OCI-LY1 (cell line): ENCODE results near the gene STAMBP.

ENCODE experiments used
- H2AFZ ChIP-seq: fragments of 200-600 bp; sonication (generic), shearing (Covaris generic); 2 replicates; pipeline ENCODE4 v1.6.0; 2014; ENCODE audit warnings: antibody characterized with exemption, mild to moderate bottlenecking, low read length
- H3F3A ChIP-seq: fragments of 200-600 bp; sonication (generic), shearing (Covaris generic); 2 replicates; pipeline ENCODE4 v1.6.0; 2014; ENCODE audit warnings: mild to moderate bottlenecking, antibody characterized with exemption, low read length, moderate library complexity; ENCODE audit not compliant: insufficient read depth
- H3K27ac ChIP-seq: fragments of 200-600 bp; sonication (generic); 2 replicates; pipeline ENCODE4 v1.5.1; 2014; ENCODE audit warnings: low read length, mixed run types, mild to moderate bottlenecking, low read depth; ENCODE audit not compliant: poor library complexity, severe bottlenecking
- H3K27me3 ChIP-seq: fragments of 200-600 bp; sonication (generic); 2 replicates; pipeline ENCODE4 v1.6.0; 2014; ENCODE audit warnings: antibody characterized with exemption, mild to moderate bottlenecking, low read length, moderate library complexity; ENCODE audit not compliant: insufficient read depth
- H3K36me3 ChIP-seq: fragments of 200-600 bp; sonication (generic); 2 replicates; pipeline ENCODE4 v1.6.1; 2014; ENCODE audit warnings: mild to moderate bottlenecking, antibody characterized with exemption, low read length, moderate library complexity, mixed read lengths; ENCODE audit not compliant: insufficient read depth
- H3K4me1 ChIP-seq: fragments of 200-600 bp; sonication (generic); 2 replicates; pipeline ENCODE4 v1.5.1; 2014; ENCODE audit warnings: mild to moderate bottlenecking, low read length, moderate library complexity; ENCODE audit not compliant: insufficient read depth, severe bottlenecking
- H3K4me2 ChIP-seq: fragments of 200-600 bp; sonication (generic), shearing (Covaris generic); 2 replicates; pipeline ENCODE4 v1.6.1; 2014; ENCODE audit warnings: low read length
- H3K4me3 ChIP-seq: fragments of 200-600 bp; sonication (generic); 2 replicates; pipeline ENCODE4 v1.5.1; 2014; ENCODE audit warnings: low read length, low read depth, mild to moderate bottlenecking, mixed read lengths; ENCODE audit not compliant: poor library complexity, severe bottlenecking
- H3K79me2 ChIP-seq: fragments of 200-600 bp; shearing (Covaris generic); 2 replicates; pipeline ENCODE4 v1.6.1; 2016; ENCODE audit warnings: mixed run types, low read length, mixed read lengths; ENCODE audit not compliant: insufficient read depth
- H3K9ac ChIP-seq: fragments of 200-600 bp; sonication (generic), shearing (Covaris generic); 2 replicates; pipeline ENCODE4 v1.6.1; 2014; ENCODE audit warnings: mild to moderate bottlenecking, low read length, mixed read lengths
- H3K9me2 ChIP-seq: fragments of 200-600 bp; sonication (generic), shearing (Covaris generic); 2 replicates; pipeline ENCODE4 v1.6.1; 2014; ENCODE audit warnings: low read depth, mild to moderate bottlenecking, low read length, mixed read lengths
- H3K9me3 ChIP-seq: fragments of 200-600 bp; shearing (Covaris generic); 2 replicates; pipeline ENCODE4 v1.6.1; 2014; ENCODE audit warnings: low read length, mixed read lengths
- H4K20me1 ChIP-seq: fragments of 200-600 bp; sonication (generic), shearing (Covaris generic); 2 replicates; pipeline ENCODE4 v1.6.0; 2016; ENCODE audit warnings: mild to moderate bottlenecking, low read length; ENCODE audit not compliant: insufficient read depth
- EZH2 ChIP-seq: fragments of 200-600 bp; sonication (generic), shearing (Covaris generic); IDR thresholded peaks from 2 replicates; pipeline ENCODE4 v1.8.0; 2017; ENCODE audit warnings: borderline replicate concordance, mixed run types, mild to moderate bottlenecking, antibody characterized with exemption, low read length, moderate library complexity, mixed read lengths
- TF ChIP-seq, protein P1 (sequence below): fragments of 200-600 bp; sonication (generic), shearing (Covaris generic); IDR thresholded peaks from 2 replicates; pipeline ENCODE4 v1.5.1; 2017; ENCODE audit warnings: mild to moderate bottlenecking, antibody characterized with exemption, low read length, moderate library complexity, mixed read lengths

STAMBP gene

DNA sequence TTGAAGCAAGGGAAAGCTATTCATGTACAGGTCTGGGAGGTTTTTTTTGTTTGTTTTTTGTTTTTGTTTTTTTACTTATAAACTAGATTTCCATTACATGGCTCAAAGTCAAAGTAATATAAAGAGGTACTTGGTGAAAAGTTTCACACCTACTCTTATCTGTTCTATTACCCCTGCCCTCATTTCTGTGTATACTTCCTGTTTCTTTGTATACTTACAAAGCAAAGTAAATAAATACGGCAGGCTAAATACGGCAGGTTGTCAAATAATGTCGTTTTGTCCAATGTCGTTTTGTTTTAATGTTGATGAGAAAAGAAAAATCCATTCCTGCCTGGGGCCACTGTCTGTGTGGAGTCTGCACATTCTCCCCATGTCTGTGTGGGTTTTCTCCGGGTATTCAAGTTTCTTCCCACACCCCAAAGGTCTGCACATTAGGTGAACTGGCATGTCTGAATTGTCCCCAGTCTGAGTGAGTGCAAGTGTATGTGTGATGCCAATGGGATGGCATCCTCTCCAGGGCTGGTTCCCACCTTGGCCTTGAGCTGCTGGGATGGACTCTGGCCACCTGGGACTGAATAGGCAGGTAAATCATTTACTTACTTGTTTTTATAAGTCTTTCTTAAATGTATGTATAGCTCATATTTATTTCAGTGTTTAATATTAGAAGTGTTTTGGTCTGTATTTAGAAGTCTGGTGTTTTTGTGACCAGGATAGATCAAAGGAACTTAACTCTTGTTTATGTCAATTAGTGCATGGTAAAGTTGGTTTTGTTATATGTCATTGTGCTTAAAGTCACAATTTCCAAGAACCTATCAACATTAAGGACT is 13.4 kb downstream of the STAMBP start:
- no peak overlapping the region for H3K27ac ChIP-seq
- H3K27me3 ChIP-seq = no peaks in the 10 kb centered on the region
- no peak overlapping the region for H3K4me3 ChIP-seq
- no peak overlapping the region for H3K9ac ChIP-seq
- H3K4me1 ChIP-seq = no peaks in the 10 kb centered on the region
- no peak for TF ChIP-seq EZH2
- TF ChIP-seq, protein P1, sequence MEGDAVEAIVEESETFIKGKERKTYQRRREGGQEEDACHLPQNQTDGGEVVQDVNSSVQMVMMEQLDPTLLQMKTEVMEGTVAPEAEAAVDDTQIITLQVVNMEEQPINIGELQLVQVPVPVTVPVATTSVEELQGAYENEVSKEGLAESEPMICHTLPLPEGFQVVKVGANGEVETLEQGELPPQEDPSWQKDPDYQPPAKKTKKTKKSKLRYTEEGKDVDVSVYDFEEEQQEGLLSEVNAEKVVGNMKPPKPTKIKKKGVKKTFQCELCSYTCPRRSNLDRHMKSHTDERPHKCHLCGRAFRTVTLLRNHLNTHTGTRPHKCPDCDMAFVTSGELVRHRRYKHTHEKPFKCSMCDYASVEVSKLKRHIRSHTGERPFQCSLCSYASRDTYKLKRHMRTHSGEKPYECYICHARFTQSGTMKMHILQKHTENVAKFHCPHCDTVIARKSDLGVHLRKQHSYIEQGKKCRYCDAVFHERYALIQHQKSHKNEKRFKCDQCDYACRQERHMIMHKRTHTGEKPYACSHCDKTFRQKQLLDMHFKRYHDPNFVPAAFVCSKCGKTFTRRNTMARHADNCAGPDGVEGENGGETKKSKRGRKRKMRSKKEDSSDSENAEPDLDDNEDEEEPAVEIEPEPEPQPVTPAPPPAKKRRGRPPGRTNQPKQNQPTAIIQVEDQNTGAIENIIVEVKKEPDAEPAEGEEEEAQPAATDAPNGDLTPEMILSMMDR = no peak
- no peaks in the 10 kb centered on the region for H4K20me1 ChIP-seq
- no peaks in the 10 kb centered on the region for H3K9me3 ChIP-seq
- H3K9me2 ChIP-seq = no peaks in the 10 kb centered on the region
- no peak overlapping the region for H2AFZ ChIP-seq
- peaks cover 41% of the 10 kb centered on the region for H3K36me3 ChIP-seq
- H3K4me2 ChIP-seq = no peak overlapping the region
- no peaks in the 10 kb centered on the region for H3F3A ChIP-seq
- no peaks in the 10 kb centered on the region for H3K79me2 ChIP-seq

DNA sequence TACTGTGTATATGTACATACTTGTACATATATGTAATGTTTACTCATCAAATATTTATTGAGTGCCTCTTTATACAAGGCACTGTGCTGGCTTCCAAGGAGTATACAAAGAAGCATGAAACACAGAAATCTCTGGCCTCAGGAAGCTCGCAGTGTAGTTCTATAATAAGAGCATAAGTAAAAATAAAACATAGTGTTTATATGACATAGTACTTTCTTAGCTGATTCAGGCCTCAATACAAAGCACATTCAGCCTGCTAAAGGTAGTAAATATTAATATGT is 13.9 kb downstream of the STAMBP start:
- peaks cover 46% of the 10 kb centered on the region for H3K36me3 ChIP-seq
- H3K9ac ChIP-seq = no peak overlapping the region
- no peaks in the 10 kb centered on the region for H4K20me1 ChIP-seq
- no peaks in the 10 kb centered on the region for H3K9me2 ChIP-seq
- H3K9me3 ChIP-seq = no peaks in the 10 kb centered on the region
- no peaks in the 10 kb centered on the region for H3K4me1 ChIP-seq
- H3K4me3 ChIP-seq = no peak overlapping the region
- TF ChIP-seq, protein P1 = no peak
- no peak for TF ChIP-seq EZH2
- H3K79me2 ChIP-seq = no peaks in the 10 kb centered on the region
- H2AFZ ChIP-seq = no peak overlapping the region
- no peak overlapping the region for H3K4me2 ChIP-seq
- no peak overlapping the region for H3K27ac ChIP-seq
- H3K27me3 ChIP-seq = no peaks in the 10 kb centered on the region
- no peaks in the 10 kb centered on the region for H3F3A ChIP-seq

DNA sequence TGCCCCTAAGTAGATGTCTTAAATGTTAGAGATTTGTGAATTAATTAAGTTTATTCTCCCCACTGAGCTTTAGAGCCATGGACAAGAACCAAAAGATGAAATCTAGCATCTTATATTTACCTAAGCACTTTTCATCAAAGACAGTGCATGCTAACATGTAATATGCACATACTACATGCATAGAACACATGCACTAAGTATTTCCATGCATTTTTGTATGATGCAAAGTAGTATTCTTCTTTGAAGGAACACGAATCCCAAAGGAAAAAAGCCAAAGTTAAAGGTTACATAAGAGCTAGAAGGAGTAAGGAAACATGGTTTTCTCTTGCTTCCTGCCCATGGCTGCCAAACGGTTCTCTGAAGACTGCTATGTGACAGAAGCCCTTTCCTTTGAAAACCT is 15.3 kb downstream of the STAMBP start:
- Histone ChIP-seq H3K27ac (no peak overlapping the region), H4K20me1 (no peaks in the 10 kb centered on the region), H3K4me3 (no peak overlapping the region), H3K9me2 (no peaks in the 10 kb centered on the region), H3K4me1 (no peaks in the 10 kb centered on the region), H3F3A (no peaks in the 10 kb centered on the region), H3K79me2 (no peaks in the 10 kb centered on the region), H2AFZ (no peak overlapping the region), H3K9ac (no peak overlapping the region), H3K4me2 (no peak overlapping the region), H3K27me3 (no peaks in the 10 kb centered on the region), H3K9me3 (no peaks in the 10 kb centered on the region), H3K36me3 (peaks cover 49% of the 10 kb centered on the region)
- TF ChIP-seq, protein P1 = no peak
- TF ChIP-seq EZH2 = no peak
